HG03442 (cell line): ENCODE measurements around the gene OPA1.

Experiments
- ATAC-seq: cut with Tn5 transposase; IDR thresholded peaks from one replicate; pipeline ENCODE4 v1.9.1; 2021; ENCODE audit warnings: mild to moderate bottlenecking, moderate library complexity; ENCODE audit not compliant: unreplicated experiment

Gene OPA1

GRCh38 chr3:193592841-193593667, at the start of gene OPA1:
Gene OPA1, plus strand, starts transcription at chr3:193593208. Its CDS starts 170 bp downstream, at chr3:193593378.
- peak; percentile 98 for ATAC-seq

GRCh38 chr3:193544289-193544688, 48.7 kb upstream of the OPA1 start:
- no peak for ATAC-seq

- no peak for ATAC-seq
Observed at GRCh38 chr3:193545304-193545703, 47.7 kb upstream of the OPA1 start.

GRCh38 chr3:193546129-193546528, 46.9 kb upstream of the OPA1 start:
- ATAC-seq = no peak

- no peak for ATAC-seq
Observed at GRCh38 chr3:193548406-193548805, 44.6 kb upstream of the OPA1 start.

- ATAC-seq = no peak
Observed at GRCh38 chr3:193552923-193553322, 40.1 kb upstream of the OPA1 start.

- no peak for ATAC-seq
Observed at GRCh38 chr3:193553586-193553985, 39.4 kb upstream of the OPA1 start.

GRCh38 chr3:193554811-193555210, 38.2 kb upstream of the OPA1 start, which contains the start of gene ATP13A4:
Gene ATP13A4, minus strand, starts transcription at chr3:193554895. Its CDS starts 96 bp downstream, at chr3:193554799.
- ATAC-seq = no peak

- ATAC-seq = no peak
Observed at GRCh38 chr3:193556841-193557240, 36.2 kb upstream of the OPA1 start.

- ATAC-seq = no peak
Observed at GRCh38 chr3:193559100-193559499, 33.9 kb upstream of the OPA1 start.

- no peak for ATAC-seq
Observed at GRCh38 chr3:193560091-193560490, 32.9 kb upstream of the OPA1 start.

GRCh38 chr3:193560870-193561269, 32.1 kb upstream of the OPA1 start:
- ATAC-seq = no peak

- ATAC-seq = no peak
Observed at GRCh38 chr3:193563426-193563825, 29.6 kb upstream of the OPA1 start.

- no peak for ATAC-seq
Observed at GRCh38 chr3:193564012-193564411, 29.0 kb upstream of the OPA1 start.

GRCh38 chr3:193569119-193569518, 23.9 kb upstream of the OPA1 start:
- no peak for ATAC-seq

GRCh38 chr3:193572426-193572908, 20.5 kb upstream of the OPA1 start:
- peak; percentile 78 for ATAC-seq

GRCh38 chr3:193573403-193574191, 19.4 kb upstream of the OPA1 start:
- no peak for ATAC-seq

GRCh38 chr3:193574488-193575070, 18.4 kb upstream of the OPA1 start:
- ATAC-seq = no peak

- ATAC-seq = no peak
Observed at GRCh38 chr3:193585530-193585929, 7.5 kb upstream of the OPA1 start.

- ATAC-seq = no peak
Observed at GRCh38 chr3:193586526-193586925, 6.5 kb upstream of the OPA1 start.

- ATAC-seq = no peak
Observed at GRCh38 chr3:193589129-193589528, 3.9 kb upstream of the OPA1 start.
